ENCODE results near the gene MEAK7. TPM values are rescaled to one million over a fixed set of nuclear protein-coding genes. Genes with fewer than 3 reads are reported as not detected.

Gene MEAK7
- total RNA-seq, 1 experiment from 2014 or later, result 62.3 TPM

DNA sequence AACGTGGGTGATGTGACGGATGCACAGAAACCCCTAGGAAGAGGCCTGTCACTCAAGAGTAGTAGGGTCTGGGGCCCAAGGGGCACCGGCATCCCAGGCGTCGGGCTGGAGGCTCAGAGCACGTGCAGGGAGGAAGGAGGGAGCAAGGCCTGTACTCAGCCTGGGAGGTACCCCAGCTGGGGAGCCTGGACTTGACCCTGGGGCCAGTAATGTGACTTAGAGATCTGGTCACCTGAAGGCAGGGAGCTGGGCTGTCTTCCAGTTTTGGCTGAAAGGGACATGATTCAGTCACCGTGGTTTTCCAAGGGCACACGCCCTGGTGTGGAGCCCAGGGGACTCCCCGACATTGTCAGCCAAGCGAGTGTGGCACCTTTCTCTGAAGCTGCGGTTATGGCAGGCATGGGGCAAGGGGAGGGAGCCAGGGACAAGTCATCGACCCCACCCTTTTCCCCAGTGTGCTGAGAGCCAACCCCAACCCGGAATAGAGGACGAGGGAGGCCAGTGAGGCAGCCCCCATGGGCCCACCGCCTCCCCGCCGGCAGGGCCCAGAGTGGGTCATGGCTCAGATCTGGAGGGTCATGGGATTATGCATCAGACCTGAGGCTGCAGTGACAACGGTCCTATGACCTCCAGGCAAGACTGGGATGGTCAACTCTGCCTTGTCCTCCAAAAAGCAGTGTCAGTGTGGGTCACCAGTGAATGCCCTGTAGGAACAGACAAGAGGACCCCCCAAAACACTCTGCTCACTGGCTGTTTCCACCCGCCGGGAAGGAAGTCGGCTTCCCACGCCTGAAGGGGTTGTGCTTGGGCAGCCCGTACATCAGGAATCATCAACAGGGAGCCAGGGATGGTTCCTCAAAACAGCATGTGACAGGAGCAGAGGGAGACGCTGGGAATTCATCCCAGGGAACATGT lies 41.9 kb downstream of the MEAK7 start:
- ChIA-PET CTCF (no interaction called here), POLR2A (no interaction called here)
- H3K27me3 Mint-ChIP-seq (ENCODE audit: insufficient read depth, unreplicated experiment), result no peaks in the 10 kb centered on the region
- H3K4me3 Mint-ChIP-seq (ENCODE audit: unreplicated experiment), result no peak overlapping the region
- peaks cover 59% of the 10 kb centered on the region for H3K36me3 Mint-ChIP-seq (ENCODE audit: insufficient read depth, unreplicated experiment)
- TF ChIP-seq, protein P1, sequence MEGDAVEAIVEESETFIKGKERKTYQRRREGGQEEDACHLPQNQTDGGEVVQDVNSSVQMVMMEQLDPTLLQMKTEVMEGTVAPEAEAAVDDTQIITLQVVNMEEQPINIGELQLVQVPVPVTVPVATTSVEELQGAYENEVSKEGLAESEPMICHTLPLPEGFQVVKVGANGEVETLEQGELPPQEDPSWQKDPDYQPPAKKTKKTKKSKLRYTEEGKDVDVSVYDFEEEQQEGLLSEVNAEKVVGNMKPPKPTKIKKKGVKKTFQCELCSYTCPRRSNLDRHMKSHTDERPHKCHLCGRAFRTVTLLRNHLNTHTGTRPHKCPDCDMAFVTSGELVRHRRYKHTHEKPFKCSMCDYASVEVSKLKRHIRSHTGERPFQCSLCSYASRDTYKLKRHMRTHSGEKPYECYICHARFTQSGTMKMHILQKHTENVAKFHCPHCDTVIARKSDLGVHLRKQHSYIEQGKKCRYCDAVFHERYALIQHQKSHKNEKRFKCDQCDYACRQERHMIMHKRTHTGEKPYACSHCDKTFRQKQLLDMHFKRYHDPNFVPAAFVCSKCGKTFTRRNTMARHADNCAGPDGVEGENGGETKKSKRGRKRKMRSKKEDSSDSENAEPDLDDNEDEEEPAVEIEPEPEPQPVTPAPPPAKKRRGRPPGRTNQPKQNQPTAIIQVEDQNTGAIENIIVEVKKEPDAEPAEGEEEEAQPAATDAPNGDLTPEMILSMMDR (IDR thresholded peaks at IDR 0.05; ENCODE audit: unreplicated experiment), result no peak
- BruUV-seq (replicated peaks), result no TSS peak
- H3K9me3 Mint-ChIP-seq (ENCODE audit: unreplicated experiment), result peaks cover 5% of the 10 kb centered on the region
- peaks cover 6% of the 10 kb centered on the region for H3K4me1 Mint-ChIP-seq (ENCODE audit: insufficient read depth, unreplicated experiment)
- H3K27ac Mint-ChIP-seq (ENCODE audit: low read depth, unreplicated experiment), result peak overlapping the region; percentile 58
- intact Hi-C loops (cut with micrococcal nuclease), result no loop called here
- no peak for DNase-seq (ENCODE audit: unreplicated experiment)

DNA sequence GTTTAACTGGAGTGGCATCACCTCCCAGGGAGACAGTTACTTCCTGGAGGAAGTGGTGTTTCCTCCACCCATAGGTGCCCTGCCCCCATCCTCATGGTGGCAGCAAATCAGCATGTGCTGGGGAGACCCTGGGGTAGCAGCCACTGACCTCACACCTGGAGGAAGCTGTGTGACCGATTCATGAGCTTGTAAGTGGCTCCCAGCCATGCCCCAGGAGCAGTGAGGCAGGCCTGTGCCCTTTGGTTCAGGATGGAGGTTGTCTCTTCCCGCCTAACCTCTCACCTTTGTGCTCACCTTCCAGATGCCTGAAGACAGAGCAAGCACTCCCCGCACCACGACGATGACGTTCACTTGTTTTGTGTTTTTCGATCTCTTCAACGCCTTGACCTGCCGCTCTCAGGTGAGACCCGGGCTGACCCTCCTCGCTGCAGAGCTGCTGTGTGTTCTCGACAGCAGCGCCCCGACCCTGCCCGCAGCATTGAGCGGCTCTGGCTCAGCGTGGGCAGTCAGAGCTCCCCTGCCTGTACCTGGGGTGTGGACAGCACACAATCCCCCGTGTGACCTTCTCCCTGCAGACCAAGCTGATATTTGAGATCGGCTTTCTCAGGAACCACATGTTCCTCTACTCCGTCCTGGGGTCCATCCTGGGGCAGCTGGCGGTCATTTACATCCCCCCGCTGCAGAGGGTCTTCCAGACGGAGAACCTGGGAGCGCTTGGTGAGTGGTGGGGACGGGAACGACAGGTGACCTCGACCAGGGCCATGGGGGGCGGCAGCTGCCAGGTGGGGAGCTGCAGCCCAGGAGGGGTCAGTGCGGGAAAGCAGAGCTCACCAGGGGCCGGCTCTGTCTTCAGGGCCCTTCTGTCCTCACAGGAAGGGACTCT lies 42.8 kb downstream of the MEAK7 start:
- Mint-ChIP-seq H3K36me3 (ENCODE audit: insufficient read depth, unreplicated experiment) (peaks cover 50% of the 10 kb centered on the region), H3K4me3 (ENCODE audit: unreplicated experiment) (no peak overlapping the region), H3K4me1 (ENCODE audit: insufficient read depth, unreplicated experiment) (peaks cover 6% of the 10 kb centered on the region), H3K27ac (ENCODE audit: low read depth, unreplicated experiment) (peak overlapping the region; percentile 58), H3K27me3 (ENCODE audit: insufficient read depth, unreplicated experiment) (no peaks in the 10 kb centered on the region), H3K9me3 (ENCODE audit: unreplicated experiment) (no peaks in the 10 kb centered on the region)
- POLR2A ChIA-PET, result no interaction called here
- intact Hi-C loops (cut with micrococcal nuclease), result no loop called here
- TF ChIP-seq, protein P1 (IDR thresholded peaks at IDR 0.05; ENCODE audit: unreplicated experiment), result no peak
- CTCF ChIA-PET, result no interaction called here
- BruUV-seq (replicated peaks), result no TSS peak
- DNase-seq (ENCODE audit: unreplicated experiment), result no peak

DNA sequence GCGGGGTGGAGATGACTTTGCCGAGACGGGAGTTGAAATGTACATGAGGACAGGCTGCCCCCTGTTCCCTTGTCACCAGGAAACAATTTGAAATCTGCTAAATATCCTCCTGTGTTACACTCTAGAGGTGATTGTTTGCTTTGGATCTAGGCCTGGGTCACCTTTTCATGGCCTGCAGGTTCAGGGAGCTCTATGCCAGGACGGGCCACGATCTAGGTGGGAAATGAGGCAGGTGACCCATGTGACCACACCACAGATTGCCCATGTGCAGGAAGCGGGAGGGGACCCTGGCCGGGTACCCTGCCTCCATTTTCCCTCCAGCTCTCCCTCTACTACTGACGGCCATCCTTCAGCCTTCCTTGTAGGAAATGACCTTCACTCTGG lies 43.4 kb downstream of the MEAK7 start:
- DNase-seq (ENCODE audit: unreplicated experiment), result no peak
- intact Hi-C loops (cut with micrococcal nuclease), result no loop called here
- POLR2A ChIA-PET, result interaction anchor here (0.7 kb wide), 1 partner anchor 249 kb away, joined by 3 read pairs; no protein-coding TSS in a partner anchor
- no peak overlapping the region for H3K27ac Mint-ChIP-seq (ENCODE audit: low read depth, unreplicated experiment)
- H3K27me3 Mint-ChIP-seq (ENCODE audit: insufficient read depth, unreplicated experiment), result no peaks in the 10 kb centered on the region
- BruUV-seq (replicated peaks), result no TSS peak
- H3K4me3 Mint-ChIP-seq (ENCODE audit: unreplicated experiment), result no peak overlapping the region
- H3K4me1 Mint-ChIP-seq (ENCODE audit: insufficient read depth, unreplicated experiment), result peaks cover 6% of the 10 kb centered on the region
- CTCF ChIA-PET, result interaction anchor here (1.3 kb wide), 1 partner anchor 45 kb away, joined by 6 read pairs; no protein-coding TSS in a partner anchor
- H3K36me3 Mint-ChIP-seq (ENCODE audit: insufficient read depth, unreplicated experiment), result peaks cover 47% of the 10 kb centered on the region
- H3K9me3 Mint-ChIP-seq (ENCODE audit: unreplicated experiment), result no peaks in the 10 kb centered on the region
- TF ChIP-seq, protein P1 (IDR thresholded peaks at IDR 0.05; ENCODE audit: unreplicated experiment), result no peak

Measured in MCF 10A (cell line).